Hepatic stellate cell (primary cell): ENCODE measurements around the gene SPG7.
"Not testable (repeated sequence)": the region's sequence is repeated elsewhere in the genome, so short reads cannot be mapped to it uniquely, and the experiment has no call there.

Source experiments
- DNase-seq: peaks from one replicate; pipeline ENCODE4 v3.0.0; 2011; ENCODE audit warnings: low spot score

The SPG7 gene

DNA sequence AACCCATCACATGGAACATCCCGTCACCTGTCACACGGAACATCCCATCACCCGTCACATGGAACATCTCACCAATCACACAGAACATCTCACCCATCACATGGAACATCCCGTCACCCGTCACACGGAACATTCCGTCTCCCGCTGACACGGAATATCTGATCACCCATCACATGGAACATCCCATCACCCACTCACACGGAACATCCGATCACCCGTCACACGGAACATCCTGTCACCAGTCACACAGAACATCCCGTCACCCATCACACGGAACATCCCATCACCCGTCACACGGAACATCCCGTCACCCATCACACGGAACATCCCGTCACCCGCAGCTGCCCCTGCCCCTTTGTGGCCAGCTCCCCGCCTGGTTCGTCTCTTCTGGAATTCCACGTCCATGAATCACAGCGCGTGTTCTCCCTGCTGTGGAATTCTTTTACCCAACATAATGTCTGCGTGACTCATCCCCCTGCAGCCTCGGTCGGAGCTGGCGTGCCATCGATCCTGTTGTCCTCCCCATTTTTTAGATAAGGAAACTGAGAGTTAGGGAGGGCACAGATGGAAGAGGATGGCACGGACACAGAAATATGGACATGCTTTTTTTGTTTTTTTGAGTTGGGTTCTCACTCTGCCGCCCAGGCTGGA, 73.0 kb downstream of the SPG7 start:
- peak; percentile 98 for DNase-seq

DNA sequence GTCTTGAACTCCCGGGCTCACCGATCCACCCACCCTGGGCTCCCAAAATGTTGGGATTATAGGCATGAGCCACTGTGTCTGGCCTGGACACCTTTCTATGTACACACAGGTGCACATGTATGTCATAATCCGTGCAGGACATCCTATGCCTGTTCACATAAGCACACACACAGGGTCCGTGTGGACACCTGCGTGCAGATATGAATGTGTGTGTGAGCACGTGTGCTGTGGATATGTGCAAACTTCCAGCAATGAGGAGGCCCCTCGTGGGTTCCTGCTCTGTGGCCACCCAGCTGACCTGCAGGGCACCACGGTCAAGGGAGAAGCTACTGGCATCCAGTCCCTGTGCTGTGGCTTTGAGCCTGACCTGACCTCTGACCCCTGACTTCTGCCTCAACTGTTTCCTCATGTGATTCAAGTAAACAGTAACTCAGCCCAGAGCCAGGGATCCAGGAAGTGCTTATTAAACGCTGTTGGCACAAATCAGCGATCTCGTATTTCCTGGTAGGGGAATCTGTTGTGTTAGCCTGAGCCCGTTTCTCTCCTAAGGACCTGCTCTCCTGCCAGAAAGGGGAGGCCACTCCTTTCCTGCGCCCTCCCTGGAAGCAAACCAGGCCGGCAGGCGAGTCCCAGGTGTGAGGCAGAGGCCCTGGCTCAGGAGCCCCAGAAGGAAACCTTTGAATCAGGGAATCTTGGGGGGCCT, 73.8 kb downstream of the SPG7 start:
- peak; percentile 67 for DNase-seq

DNA sequence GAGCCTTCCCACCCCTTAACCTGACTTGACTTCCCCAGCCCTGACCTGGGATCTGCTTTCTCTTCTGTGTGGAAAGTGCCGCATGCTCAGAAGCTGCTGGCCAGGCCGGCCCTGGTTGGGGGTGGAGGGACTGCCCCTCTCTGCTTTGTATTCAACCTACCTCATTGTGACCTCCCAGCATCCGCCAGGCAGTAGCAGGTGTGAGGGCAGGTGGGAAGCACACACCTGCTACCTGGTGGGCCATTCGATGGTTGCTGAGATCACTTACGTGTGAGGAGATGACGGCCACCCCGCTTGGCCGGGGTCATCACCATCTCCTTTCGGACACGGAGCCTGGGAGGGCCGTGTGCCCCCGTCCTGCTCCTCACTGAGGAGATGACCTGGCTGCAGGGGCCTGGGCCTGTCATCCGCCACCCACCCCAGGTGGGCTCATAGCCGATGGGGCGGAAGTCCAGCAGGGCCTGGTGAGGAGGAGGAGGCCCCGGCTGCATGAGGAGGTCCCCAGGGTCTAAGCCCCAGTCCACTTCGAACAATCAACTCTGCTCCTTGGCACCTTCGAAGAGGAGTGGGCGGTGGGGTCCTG, 74.5 kb downstream of the SPG7 start:
- DNase-seq, result no peak

DNA sequence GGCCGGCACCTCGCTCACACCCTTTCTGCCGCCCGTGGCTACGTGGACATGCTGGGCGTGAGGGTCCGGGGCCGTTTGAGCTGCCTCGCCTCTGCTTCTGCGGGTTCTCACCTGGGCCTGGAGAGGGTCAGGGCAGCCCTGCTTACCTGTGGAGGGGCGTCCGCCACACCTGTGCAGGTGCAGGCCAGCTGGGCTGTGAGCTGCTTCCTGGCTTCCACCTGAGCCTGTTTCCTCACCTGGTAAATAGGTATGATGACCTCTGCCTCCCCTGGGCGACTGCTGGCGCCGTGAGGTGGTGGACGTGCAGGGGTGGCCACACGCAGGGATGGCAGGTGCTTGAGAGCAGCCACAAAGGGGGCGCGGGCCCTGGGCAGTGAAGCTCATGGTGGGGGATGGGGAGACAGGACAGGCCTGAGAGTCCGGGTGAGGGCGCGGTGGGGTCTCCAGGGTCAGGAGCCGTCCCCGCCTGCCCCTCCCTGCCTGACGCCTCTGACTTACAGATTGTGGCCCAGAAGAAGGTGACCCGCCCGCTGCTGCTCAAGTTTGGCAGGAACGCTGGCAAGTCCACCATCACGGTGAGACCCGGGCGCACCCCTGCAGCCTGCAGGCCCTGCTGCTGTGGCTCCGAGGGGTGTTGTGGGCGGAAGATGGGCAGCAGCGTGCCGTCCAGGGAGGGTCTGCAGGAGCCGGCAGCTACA, 75.1 kb downstream of the SPG7 start:
- DNase-seq, result no peak

DNA sequence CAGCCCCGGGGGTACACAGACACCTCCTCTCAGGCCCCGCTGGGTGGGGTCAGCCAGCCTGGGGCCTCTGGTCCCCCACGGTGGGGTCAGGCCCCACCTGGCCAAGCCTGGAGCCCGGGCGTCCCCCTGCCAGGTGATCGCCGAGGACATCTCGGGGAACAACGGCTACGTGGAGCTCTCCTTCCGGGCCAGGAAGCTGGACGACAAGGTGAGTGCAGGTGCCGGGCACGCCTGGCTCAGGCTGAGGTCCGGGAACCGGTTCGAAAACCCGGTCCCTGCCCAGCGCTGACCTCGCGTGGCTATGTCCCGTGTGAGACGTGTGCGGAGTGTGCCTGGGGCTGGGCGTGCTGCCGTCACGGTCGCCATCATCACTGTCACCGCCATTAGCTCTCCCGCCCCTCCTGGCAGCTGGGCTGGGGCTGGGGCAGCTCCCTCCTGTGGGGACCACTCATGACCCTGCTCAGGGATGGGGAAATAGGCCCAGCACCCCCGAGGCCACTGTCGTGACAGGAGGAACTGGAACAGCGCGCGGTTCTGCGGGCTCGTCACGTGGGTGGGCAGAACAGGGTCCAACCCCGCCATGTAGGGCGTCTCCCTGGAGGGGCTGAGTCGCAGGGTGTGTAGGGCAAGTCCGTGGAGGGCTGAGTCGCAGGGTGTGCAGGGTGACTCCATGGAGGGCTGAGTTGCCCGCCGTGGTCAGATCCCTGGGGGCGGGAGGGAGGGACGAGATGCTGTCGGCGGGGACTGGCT, 75.9 kb downstream of the SPG7 start:
- no peak for DNase-seq

DNA sequence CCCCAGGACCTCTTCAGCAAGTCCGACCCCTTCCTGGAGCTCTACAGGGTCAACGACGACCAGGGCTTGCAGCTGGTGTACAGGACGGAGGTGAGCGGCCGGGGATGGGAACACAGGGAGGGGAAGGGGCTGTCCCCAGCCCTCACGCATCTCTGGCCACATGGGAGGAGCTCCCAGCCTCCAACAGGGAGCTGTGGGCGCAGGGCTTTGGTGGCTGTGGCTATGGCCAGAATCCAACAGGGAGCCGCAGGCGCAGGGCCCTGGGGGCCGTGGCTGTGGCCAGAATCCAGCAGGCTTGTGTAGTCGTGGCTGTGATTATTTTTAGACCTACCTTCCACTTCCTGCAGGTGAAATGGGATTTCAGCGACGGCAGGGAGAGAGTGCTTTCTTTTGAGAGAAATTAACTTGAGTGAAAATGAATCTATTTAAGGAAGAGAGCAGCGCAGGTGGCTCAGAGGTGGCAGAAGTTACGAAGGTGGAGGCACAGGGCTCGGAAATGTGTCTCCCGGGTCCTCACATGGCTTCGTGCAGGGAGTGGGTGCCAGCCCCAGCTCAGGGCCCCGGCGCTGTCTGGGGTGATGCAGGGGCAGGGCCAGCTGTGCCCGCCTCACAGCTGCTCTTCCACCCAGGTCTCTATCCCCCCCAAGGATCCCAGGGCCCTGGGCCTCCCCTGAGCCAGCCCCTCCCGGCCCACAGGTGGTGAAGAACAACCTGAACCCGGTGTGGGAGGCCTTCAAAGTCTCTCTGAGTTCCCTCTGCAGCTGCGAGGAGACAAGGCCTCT, 76.8 kb downstream of the SPG7 start:
- DNase-seq, result no peak

GRCh38 chr16:89586218-89586617, 78.0 kb downstream of the SPG7 start:
- DNase-seq, result no peak

GRCh38 chr16:89586853-89587252, 78.7 kb downstream of the SPG7 start:
- DNase-seq, result no peak

DNA sequence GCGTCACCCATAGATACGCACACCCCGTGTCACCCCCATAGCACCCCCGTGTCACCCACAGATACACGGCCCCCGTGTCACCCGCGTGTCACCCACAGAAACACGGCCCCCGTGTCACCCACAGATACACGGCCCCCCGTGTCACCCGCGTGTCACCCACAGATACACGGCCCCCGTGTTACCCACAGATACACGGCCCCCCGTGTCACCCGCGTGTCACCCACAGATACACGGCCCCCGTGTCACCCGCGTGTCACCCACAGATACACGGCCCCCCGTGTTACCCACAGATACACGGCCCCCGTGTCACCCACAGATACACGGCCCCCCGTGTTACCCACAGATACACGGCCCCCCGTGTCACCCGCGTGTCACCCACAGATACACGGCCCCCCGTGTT, 79.5 kb downstream of the SPG7 start:
- not testable (repeated sequence) for DNase-seq

GRCh38 chr16:89588413-89589109, 80.4 kb downstream of the SPG7 start:
- DNase-seq, result no peak

GRCh38 chr16:89589241-89589926, 81.2 kb downstream of the SPG7 start:
- no peak for DNase-seq

DNA sequence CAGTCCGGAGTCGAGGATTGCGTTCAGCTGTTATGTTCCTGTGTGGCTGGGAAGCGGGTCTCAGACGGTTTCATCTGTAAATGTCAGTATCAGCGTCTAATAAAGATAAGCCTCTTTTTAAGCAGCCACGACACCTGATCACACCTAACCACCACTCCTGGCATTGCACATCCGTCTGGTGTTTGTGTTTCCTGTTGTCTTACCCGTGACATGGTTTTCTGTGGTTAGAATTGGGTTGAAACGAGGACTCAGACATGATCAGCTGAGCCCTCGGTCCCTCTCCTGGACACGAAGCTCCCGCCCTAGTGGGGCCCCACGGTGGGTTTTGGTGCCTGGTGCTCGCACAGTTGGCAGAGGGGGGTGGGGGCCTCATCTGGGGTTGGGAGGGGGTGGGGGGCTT, 85.6 kb downstream of the SPG7 start:
- no peak for DNase-seq

GRCh38 chr16:89595330-89596060, 87.3 kb downstream of the SPG7 start:
- no peak for DNase-seq

DNA sequence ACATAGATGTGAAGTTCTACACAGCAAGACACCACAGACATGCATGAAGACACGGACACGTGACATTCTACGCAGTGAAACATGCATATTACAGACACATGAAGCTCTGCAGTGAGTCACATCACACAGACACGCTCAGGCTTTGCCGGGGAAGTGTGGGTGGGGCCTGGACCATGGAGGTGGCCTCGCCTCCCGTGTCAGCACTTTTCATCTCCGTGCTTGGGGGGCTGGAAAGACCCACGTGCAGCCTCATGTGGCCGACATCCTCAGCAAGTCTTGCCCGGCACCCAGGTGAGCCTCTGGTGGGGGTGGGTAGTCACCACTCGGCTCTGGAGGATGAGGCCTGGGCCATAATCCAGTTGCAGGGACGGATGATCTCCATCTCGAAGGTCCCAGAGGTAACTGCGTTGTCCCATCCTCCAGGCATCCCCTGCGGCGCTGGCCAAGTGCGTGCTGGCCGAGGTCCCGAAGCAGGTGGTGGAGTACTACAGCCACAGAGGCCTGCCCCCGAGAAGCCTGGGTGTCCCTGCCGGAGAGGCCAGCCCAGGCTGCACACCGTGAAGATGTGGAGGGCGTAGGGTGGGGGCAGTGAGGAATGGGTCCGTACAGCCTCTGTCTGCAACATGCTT, 88.0 kb downstream of the SPG7 start:
- DNase-seq, result no peak

GRCh38 chr16:89596957-89597649, 88.9 kb downstream of the SPG7 start:
- no peak for DNase-seq

DNA sequence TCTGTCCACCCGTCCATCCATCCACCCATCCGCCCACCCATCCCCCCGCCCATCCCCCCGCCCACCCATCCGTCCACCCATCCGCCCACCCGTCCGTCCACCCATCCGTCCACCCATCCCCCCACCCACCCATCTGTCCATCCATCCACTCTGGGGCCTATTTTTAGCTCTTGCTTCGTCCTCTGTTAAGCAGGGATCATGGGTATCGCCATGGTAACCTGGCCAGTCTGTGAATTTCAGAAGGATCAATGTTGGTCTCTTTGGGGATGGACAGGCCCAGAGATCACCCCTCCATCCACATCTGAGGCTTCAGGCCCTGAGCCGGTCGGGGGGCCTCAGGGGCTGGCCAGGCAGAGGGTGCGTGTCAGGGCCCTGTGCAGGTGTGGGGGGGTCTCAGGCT, 90.0 kb downstream of the SPG7 start:
- DNase-seq, result peak; percentile 81

- no peak for DNase-seq
These were observed 91.3 kb downstream of the SPG7 start for GRCh38 chr16:89599451-89599858.

- no peak for DNase-seq
These were observed 91.7 kb downstream of the SPG7 start for GRCh38 chr16:89599902-89600301.
